Stimulated activated CD4-positive, alpha-beta T cell treated with anti-CD3 and anti-CD28 coated beads, Interleukin-12 subunit alpha, Interleukin-12 subunit beta, amount 100 ng/mL, for 4 hours (primary cell): Measurements from ENCODE around the gene RINL.
A peak's percentile ranks its signal among the peaks of the same experiment; 100 is the strongest.

ENCODE experiments used
- DNase-seq: peaks from one replicate; pipeline ENCODE4 v3.0.0-alpha.2; 2020

Gene RINL, protein sequence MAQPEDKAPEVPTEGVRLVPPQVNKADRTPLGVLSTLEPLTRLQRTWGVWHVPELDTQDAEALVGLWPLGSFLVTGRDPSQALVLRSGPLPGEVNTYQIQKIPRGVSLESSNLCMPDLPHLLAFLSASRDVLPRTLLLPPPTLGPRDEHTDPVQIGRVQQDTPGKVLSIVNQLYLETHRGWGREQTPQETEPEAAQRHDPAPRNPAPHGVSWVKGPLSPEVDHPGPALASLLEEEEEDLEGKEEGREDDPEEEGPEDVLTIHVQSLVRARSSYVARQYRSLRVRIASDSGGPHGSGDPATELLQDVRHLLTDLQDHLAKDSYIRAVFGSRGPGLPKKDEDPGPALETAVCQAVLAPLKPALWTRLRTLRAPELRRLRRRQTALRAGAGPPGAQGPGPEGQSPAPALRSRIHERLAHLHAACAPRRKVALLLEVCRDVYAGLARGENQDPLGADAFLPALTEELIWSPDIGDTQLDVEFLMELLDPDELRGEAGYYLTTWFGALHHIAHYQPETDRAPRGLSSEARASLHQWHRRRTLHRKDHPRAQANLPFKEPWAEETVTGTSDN

DNA sequence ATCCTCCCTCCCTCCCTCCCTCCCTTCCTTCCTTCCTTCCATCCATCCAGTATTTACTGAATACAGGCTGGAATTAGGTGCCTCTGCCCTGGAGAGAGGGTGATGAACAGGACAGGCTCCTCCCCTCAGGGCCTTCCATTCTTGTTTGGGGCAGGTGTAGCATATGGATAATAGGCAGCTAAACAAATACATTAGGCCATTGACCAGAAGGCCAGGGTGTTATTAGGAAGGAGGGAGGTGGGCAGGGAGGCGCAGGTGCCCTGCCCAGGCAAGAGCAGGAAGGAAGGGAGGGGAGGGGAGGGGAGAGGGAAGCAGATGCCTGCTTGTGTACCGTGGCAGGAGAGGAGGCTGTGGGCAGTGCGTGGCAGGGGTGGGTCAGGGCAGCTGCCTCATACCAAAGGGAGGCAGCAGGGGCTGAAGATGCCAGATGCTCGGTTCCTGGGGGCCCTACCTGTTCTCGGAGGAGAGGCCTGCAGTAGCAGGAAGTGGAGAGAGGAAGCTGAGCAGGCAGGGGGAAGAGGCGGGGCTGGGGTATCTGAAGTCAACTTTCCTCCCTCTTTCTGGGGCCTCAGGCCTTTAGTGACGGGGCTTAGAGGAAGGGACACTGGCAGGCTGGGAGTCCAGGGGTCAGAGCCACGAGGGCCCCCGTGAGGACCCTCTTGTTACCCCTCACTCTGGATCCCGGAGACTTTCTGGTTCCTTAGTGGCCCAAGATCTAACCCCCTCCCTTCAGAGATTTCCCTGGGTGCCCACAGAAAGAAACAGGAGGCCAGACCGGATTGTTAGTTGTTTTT is at the start of gene RINL:
Gene RINL, minus strand, starts transcription at position 495 of the 794 bp plus-strand sequence. CDS start 1,533 bp downstream, outside the sequence.
- peak; percentile 66 for DNase-seq

- DNase-seq, result no peak
Measured at GRCh38 chr19:38924388-38924787, 46.3 kb upstream of the RINL start.

- no peak for DNase-seq
Measured at GRCh38 chr19:38922482-38922881, 44.4 kb upstream of the RINL start.

DNA sequence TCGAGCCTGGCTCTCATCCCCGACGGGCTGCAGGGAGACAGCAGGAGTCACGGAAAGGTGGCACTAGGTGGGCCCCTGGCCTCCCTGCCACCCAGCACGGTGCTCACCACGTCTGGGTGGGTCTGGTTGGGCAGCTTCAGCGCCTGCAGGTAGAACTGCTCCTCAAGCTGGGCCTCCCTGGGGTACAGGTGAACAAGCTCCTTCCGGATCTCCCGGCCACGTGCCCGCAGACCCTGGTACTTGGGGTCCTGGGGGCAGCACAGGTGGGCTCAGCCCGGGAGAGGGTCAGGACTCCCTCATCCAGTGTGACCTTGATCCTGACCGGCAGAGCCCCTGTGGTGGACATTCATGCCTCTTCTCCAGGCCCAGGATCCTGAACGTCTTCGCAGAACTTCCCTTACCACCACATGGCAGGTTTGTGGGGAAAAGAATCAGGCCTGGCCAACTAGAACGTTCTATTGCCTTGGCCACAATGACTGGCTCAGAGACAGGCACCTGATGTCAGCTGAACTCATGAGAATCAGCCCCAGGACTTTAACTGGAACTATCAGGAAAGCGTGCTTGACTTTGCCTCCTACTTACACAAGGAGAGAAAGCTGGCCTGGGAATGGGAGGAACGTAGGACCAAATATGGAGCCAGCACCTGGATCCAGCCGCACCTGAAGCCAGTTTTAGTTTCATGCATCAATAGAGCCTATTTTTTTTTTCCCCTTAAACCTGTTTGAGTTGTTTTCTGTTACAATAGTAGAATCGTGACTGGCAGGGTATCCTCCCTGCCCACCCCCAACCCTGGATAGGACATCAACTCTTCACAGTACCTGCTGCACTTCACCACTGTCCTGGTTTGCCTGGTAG is 43.6 kb upstream of the RINL start:
- DNase-seq, result no peak

DNA sequence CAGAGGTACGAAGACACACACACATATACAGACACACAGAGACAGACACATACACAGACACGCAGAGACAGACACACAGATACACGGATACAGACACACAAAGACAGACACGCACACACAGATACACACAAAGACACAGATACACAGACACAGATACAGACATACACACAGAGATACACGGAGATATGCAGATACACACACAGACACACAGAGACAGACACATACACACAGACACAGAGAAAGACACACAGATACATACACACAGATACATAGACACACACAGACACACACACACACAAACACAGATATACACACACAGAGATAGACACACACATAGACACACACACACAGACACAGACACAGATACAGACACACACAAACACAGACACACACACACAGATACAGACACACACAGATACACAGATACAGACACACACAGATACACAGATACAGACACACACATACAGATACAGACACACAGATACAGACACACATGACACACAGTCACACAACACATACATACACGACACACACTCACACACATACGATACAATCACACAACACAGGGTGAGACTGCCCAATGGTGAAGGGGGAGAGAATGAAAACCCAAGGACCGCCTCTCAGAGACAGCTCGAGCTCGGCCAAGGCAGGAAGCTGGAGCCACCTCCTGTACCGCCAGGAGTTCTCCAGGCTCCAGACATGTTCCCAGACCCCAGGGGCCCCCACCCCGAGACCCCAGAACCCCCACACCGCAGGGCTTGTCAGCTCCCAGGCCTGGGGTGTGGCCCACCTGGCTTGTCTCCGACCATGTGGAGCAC is 42.7 kb upstream of the RINL start:
- DNase-seq, result no peak

GRCh38 chr19:38919837-38920601 is 41.9 kb upstream of the RINL start:
- no peak for DNase-seq

DNA sequence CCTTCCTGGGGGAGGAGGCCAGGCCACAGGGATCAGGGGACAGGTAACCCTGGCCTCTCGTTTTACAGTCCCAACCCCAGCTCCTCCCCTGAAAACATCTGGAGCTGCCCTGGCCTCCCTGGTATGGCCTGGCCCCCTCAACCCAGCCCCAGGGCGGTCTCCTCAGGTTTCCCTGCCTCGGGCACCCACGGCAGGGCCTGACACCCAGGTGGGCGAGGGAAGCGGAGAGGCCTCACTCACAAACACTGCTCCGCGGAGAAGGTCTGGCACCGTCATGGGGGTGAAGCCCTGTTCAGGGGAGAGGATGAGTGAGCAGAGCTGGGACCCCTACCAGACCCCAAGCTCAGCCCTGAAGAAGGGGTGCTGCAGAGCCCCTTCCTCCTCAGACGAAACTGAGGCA is 40.5 kb upstream of the RINL start:
- DNase-seq, result no peak

DNA sequence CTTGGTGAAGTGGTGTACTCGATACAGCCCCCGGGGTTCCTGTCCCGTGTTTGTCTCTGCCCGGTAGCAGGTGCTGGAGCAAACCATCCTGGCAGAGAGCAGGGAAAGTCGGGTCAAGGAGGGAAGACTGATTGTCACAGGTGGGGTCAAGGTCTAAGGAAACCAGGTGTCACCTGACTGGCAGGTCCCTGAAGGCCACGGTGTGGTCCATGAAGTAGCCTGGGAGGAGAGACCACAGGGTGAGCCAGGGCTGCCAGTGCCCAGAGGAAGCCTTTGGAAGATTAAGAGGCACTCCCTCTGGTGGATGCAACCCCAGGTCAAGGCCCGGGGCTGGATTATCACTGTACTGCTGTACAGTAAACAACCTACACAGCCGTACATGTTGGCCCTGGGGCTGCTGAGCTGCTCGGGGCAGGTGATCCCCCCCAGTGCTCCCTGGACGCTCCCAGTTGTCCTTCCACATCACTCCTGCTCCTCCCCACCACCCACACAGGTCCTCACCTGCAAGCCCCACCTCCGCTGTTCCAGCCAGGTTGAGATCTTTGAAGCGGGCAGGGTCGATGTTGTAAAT is 39.9 kb upstream of the RINL start:
- DNase-seq, result no peak

GRCh38 chr19:38917516-38917915 is 39.4 kb upstream of the RINL start:
- DNase-seq, result no peak

GRCh38 chr19:38915329-38916321 is 37.5 kb upstream of the RINL start:
- DNase-seq, result no peak

DNA sequence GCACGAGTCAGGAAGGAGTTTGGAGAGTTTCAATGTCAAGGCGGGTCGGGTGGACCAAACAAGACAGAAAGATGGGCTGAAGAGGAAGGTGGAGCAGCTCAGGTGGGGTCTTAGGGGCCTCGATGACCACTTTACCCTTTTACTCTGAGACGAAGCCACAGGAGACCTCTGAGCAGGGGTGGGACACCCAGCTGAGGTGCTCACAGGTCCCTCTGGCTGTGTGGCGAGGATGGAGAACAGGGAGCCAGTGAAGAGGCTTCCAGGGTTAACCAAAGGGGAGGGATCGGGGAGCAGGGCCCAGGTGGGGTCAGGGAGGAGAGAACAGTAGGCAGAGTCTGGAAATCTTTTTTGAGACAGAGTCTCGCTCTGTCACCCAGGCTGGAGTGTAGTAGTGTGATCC is 35.9 kb upstream of the RINL start:
- no peak for DNase-seq

DNA sequence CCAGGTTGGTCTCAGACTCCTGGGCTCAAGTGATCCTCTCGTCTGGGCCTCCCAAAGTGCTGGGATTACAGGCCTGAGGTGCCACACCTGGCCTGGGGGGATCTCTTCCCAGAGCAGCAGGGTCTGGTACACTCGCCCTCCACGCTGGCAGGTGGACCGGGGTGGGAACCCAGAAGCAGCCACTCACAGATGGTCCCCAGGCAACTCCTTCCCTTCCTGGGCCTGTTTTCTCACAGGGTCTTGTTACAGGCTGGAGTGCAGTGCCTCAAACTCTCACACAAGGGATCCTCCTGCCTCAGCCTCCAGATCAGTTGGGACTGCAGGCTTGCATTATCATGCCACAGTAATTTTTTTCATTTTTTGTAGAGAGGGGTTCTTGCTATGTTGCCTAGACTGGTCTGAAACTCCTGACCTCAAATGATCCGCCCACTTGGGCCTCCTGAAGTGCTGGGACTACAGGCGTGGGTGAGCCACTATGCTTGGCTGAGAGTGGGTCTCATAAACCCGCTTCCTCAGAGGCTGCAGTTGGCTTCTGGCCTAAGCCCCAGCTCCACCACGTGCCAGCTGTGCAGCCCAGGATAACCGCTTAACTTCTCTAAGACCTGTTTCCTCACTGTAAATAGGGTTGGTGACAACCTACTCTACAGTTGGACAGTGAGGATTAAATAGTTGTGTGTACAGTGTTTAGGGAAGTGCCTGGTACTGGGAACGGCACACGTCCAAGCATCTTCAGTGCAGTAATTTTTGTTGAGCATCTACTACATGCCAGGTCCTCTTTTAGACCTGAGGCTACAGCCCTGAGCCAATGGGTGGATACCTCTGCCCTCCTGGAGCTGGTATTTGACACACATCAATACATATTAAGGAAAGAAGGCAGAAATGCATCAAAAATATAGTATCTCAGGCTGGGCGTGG is 34.8 kb upstream of the RINL start:
- DNase-seq, result no peak

DNA sequence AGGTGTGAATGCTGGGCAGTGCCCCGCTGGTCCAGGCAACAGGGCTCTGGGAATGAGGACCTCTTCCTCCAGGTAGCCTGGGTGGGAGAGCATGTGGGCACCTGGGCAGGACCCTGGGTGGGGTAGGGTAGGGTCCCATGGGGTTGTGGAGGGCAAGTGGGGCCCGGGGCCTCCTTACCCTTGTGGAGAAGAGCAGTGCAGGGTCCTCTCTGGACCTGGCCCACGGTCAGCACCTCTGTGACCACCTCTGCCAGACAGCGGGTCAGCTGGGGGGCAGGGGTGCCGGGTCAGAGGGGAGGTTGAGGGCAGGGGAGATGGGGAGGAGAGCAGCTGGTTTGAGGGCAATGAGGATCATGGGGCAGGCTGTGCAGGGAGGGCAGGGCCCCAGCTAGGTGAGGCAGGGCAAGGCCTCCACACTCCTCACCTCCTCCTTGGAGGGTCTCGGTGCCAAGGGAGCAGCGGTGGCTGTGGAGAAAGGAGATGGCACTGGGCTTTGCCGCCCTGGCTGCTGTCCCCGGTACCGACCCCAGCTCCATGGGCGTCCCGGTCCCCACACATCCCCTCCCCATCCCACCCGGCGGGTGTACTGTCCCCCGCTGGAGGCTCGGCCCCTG is 33.4 kb upstream of the RINL start:
- DNase-seq, result no peak

DNA sequence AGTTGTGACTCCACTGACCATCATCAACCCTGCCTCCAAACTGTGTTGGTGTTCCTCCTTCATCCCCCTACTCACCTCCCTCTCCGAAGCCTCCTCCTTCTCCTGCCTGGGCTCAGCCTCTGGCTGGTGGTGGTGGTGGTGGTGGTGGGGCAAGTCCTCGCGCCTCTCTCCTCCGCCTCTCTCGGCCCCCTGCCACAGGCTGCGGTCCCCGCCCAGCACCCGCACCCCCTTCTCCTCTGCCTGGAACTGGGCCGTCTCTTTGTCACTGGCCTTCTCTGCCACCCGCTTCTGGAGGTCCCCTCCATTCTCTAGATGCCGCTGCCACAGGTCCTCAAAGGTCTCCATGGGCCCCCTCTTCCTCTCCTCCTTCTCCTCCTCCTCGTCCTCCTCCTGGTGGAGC is 32.4 kb upstream of the RINL start:
- DNase-seq, result no peak

DNA sequence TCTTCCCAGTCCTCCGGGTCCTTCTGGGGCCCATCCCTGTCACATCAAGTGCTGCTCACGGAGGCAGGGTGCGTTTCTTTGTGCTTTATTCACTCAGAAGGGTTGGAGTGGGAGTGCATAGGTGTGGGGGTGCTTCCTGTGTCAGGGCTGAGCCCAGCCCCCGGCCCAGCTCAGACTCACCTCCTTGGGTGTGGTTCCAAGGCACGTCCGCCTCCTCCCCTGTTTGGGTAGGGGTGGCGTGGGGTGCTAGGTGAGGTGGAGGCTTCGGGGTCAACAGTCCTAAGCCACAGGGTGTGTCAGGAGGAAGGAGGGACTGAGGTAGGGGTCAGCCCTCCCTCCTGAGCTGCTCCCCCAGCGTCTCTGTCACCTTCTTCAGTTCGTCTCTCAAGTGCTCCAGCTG is 30.8 kb upstream of the RINL start:
- DNase-seq, result no peak

- DNase-seq, result no peak
Measured at GRCh38 chr19:38907670-38908069, 29.6 kb upstream of the RINL start.

GRCh38 chr19:38907227-38907626 is 29.2 kb upstream of the RINL start:
- DNase-seq, result no peak

GRCh38 chr19:38905620-38906019 is 27.5 kb upstream of the RINL start:
- DNase-seq, result no peak
